Adrenal gland (tissue), 12 donors: ENCODE measurements around the gene PRICKLE1. TPM values are rescaled to one million over a fixed set of nuclear protein-coding genes. Genes with fewer than 3 reads are reported as not detected.

Source experiments
- DNase-seq, 7 donors: peaks; one replicate each; pipeline ENCODE4 v3.0.0-alpha.2; 2019 to 2020
- H3K27ac ChIP-seq, 5 donors: fragments of 200-600 bp; sonication (generic) in 4 of 5; 1 replicate in 3 of 5; 2 replicates in 2 of 5; pipeline versions ENCODE4 v1.5.1 to v1.8.0; 2016 to 2020; ENCODE audit warnings: mild to moderate bottlenecking in 1 of 5
- H3K27me3 ChIP-seq: fragments of 200-600 bp; 2 replicates; pipeline ENCODE4 v1.8.0; 2021
- H3K36me3 ChIP-seq, 2 donors: fragments of 200-600 bp; replicated peaks in 1 of 2; 1 replicate in 1 of 2; 2 replicates in 1 of 2; pipeline versions ENCODE4 v1.5.1 to v1.8.0; 2018 to 2022
- H3K4me1 ChIP-seq, 2 donors: fragments of 200-600 bp; replicated peaks in 1 of 2; 1 replicate in 1 of 2; 2 replicates in 1 of 2; pipeline versions ENCODE4 v1.5.1 to v1.8.0; 2018 to 2021
- H3K4me3 ChIP-seq, 4 donors: fragments of 200-600 bp; sonication (generic) in 3 of 4; one replicate each; pipeline ENCODE4 v1.5.1; 2016 to 2018
- H3K9me3 ChIP-seq, 3 donors: fragments of 200-600 bp; sonication (generic) in 1 of 3; replicated peaks in 1 of 3; 1 replicate in 2 of 3; 2 replicates in 1 of 3; pipeline versions ENCODE4 v1.5.1 to v1.8.0; 2016 to 2021
- CTCF ChIP-seq, 6 experiments: fragments of 450-650 bp in 4 of 6; fragments of 200-600 bp in 2 of 6; sonication (generic) in 1 of 6; IDR thresholded peaks; 1 replicate in 5 of 6; 2 replicates in 1 of 6; pipeline versions ENCODE4 v1.5.1 to v1.8.0; 2016 to 2021; ENCODE audit warnings: antibody characterized with exemption in 6 of 6, mild to moderate bottlenecking in 2 of 6, moderate library complexity in 1 of 6
- POLR2A ChIP-seq, 2 donors: fragments of 450-650 bp; IDR thresholded peaks; one replicate each; pipeline ENCODE4 v1.6.1; 2017; ENCODE audit warnings: antibody characterized with exemption in 2 of 2, mild to moderate bottlenecking in 2 of 2, moderate library complexity in 1 of 2
- WGBS, 4 donors: extraction: QIAGEN DNeasy Blood & Tissue Kit in 2 of 4; methylation state at CpG; one replicate each; pipeline versions ENCODE4 v1.1.5 to v1.1.7; 2013 to 2017; 5-methylcytosine and 5-hydroxymethylcytosine counted together
- intact Hi-C, 2 donors: fragments of 100-400 bp; cut with DNase I; formaldehyde crosslinking; loops; one replicate each; pipeline versions ENCODE4 v1.14.1 to v1.15.0; 2022 to 2023
- polyA plus RNA-seq, 3 donors: library from polyadenylated mRNA; stranded (reverse); fragments of 200-250 nt in 2 of 3; fragments of 350-450 nt in 1 of 3; fragmentation: Illumina TruSeq in 1 of 3; extraction: RNeasy Lipid Tissue Mini Kit (QIAGEN cat#74804) in 1 of 3; gene quantifications; one replicate each; pipeline ENCODE4 v1.2.3, GENCODE V29; 2013 to 2014
- total RNA-seq, 9 donors: library from RNA; depleted of rRNA in 4 of 9; stranded (reverse); fragments of >200 nt in 4 of 9; fragments of 120-200 nt in 1 of 9; fragmentation: NEBNext Ultra II Directional in 1 of 9; extraction: Animal tissue kit (Norgen Biotek cat#: 25700) in 1 of 9; gene quantifications; one replicate each; pipeline versions ENCODE4 v1.1.0 to v1.2.4, GENCODE V29; 2013 to 2023
- donor health status: healthy with polysubstance abuse.
- donor health status: Bipolar disorder and iron deficiency.
- donor health status: DM: yes; HTN: yes; CAD: no.
- donor health status: DM: no; HTN: no; CAD: no.
- donor health status: DM: no; HTN: no; CAD: no.
- donor health status: DM: yes; HTN: yes; CAD: no.

The PRICKLE1 gene
- total and polyA plus RNA-seq, 12 donors = 1.0 to 13.2 (median 5.1) TPM

- Histone ChIP-seq H3K4me3 (no peak overlapping the region), H3K27me3 (no peaks in the 10 kb centered on the region), H3K36me3 (no peaks in the 10 kb centered on the region), H3K4me1 (no peaks in the 10 kb centered on the region), H3K9me3 (no peaks in the 10 kb centered on the region), H3K27ac (no peak overlapping the region)
- no peak for DNase-seq
- WGBS, 4 donors = 77 to 89% (median 80%) methylated on average over 1 of the region's 1 CpG
- intact Hi-C loops = no loop called here
- no peak for TF ChIP-seq CTCF (IDR thresholded peaks at IDR 0.05)
- TF ChIP-seq POLR2A (IDR thresholded peaks at IDR 0.05) = no peak
Measured at GRCh38 chr12:42606471-42606870, 16.9 kb upstream of the PRICKLE1 start.

- H3K27me3 ChIP-seq = no peaks in the 10 kb centered on the region
- no peaks in the 10 kb centered on the region for H3K4me1 ChIP-seq
- H3K9me3 ChIP-seq = no peaks in the 10 kb centered on the region
- H3K27ac ChIP-seq = no peak overlapping the region
- no peak overlapping the region for H3K4me3 ChIP-seq
- no peak for DNase-seq
- no peak for TF ChIP-seq POLR2A (IDR thresholded peaks at IDR 0.05)
- TF ChIP-seq CTCF (IDR thresholded peaks at IDR 0.05) = no peak
- intact Hi-C loops = no loop called here
- H3K36me3 ChIP-seq = no peaks in the 10 kb centered on the region
Measured at GRCh38 chr12:42605685-42606084, 16.1 kb upstream of the PRICKLE1 start.

- Histone ChIP-seq H3K9me3 (no peaks in the 10 kb centered on the region), H3K27me3 (no peaks in the 10 kb centered on the region), H3K36me3 (no peaks in the 10 kb centered on the region), H3K4me3 (no peak overlapping the region), H3K4me1 (no peaks in the 10 kb centered on the region), H3K27ac (no peak overlapping the region)
- WGBS, 4 donors = 47 to 56% (median 51%) methylated on average over 5 to 6 of the region's 6 CpGs
- intact Hi-C loops = no loop called here
- no peak for DNase-seq
- no peak for TF ChIP-seq CTCF (IDR thresholded peaks at IDR 0.05)
- no peak for TF ChIP-seq POLR2A (IDR thresholded peaks at IDR 0.05)
Measured at GRCh38 chr12:42603246-42603990, 13.9 kb upstream of the PRICKLE1 start.

GRCh38 chr12:42593874-42594273, 4.3 kb upstream of the PRICKLE1 start:
- Histone ChIP-seq H3K9me3 (no peaks in the 10 kb centered on the region), H3K27ac (no peak overlapping the region), H3K4me3 (no peak overlapping the region), H3K4me1 (peaks cover 0 to 10% of the 10 kb centered on the region in 2 donors), H3K36me3 (no peaks in the 10 kb centered on the region), H3K27me3 (peaks cover 5% of the 10 kb centered on the region)
- WGBS, 4 donors = 86 to 91% (median 88%) methylated on average over 2 of the region's 2 CpGs
- intact Hi-C loops = no loop called here
- TF ChIP-seq CTCF (IDR thresholded peaks at IDR 0.05) (no peak), POLR2A (IDR thresholded peaks at IDR 0.05) (no peak)
- DNase-seq = no peak
